ENCODE measurements around the gene SLC4A1AP. TPM values are rescaled to one million over a fixed set of nuclear protein-coding genes. Genes with fewer than 3 reads are reported as not detected.

Gene SLC4A1AP
- polyA plus RNA-seq, 2 of the 4 experiments (the other 2 are of a cell fraction) = 32.6 to 33.0 TPM

DNA sequence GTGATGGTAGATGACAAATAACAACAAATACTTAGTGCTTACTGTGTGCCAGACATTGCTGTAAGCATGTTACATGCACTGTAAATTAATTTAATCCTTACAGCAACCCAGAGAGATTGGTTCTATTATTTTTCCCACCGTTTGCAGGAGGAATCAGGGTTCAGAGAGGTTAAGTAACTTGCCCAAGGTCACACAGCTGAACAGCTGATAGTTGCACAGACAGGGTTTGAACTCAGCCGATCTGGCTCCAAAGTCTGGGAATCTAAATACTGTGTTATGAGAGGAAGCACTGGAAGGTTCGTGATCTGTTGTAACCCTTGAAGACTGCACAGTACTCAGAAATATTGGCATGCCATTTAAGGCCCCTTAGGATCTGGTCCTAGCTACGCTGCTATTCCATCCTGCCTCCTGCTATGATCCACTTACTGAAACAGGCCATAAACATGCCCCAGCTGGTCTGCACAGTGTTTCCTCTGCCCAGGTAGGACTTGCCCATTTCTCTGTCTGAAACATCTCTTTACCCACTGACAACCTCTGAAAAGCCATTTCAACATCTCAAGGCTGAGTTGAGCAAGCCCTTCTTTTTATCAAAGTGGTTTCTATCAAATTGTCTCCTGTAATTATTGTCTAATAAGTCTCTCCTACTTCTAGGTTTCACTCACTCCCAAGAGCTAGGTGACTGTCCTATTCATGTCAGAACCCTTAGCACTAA, 67.4 kb downstream of the SLC4A1AP start:
- H3K27ac ChIP-seq = peak overlapping the region; percentile 23 to 46; a peak in 4 of 6 replicates
- DNase-seq (ENCODE audit: low read depth in 1 of 2, low spot score in 1 of 2) = no peak
- TF ChIP-seq HDAC2 (IDR thresholded peaks at IDR 0.05) = no peak
- TF ChIP-seq, protein P1, sequence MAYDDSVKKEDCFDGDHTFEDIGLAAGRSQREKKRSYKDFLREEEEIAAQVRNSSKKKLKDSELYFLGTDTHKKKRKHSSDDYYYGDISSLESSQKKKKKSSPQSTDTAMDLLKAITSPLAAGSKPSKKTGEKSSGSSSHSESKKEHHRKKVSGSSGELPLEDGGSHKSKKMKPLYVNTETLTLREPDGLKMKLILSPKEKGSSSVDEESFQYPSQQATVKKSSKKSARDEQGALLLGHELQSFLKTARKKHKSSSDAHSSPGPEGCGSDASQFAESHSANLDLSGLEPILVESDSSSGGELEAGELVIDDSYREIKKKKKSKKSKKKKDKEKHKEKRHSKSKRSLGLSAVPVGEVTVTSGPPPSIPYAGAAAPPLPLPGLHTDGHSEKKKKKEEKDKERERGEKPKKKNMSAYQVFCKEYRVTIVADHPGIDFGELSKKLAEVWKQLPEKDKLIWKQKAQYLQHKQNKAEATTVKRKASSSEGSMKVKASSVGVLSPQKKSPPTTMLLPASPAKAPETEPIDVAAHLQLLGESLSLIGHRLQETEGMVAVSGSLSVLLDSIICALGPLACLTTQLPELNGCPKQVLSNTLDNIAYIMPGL (CRISPR knock-in tag; IDR thresholded peaks at IDR 0.05; ENCODE audit: borderline replicate concordance) = no peak
- TF ChIP-seq HOXB5 (CRISPR knock-in tag; IDR thresholded peaks at IDR 0.05) = no peak
- TF ChIP-seq CHD2 (IDR thresholded peaks at IDR 0.05; ENCODE audit: low read length, partially characterized antibody) = no peak
- TF ChIP-seq FOXS1 (CRISPR knock-in tag; IDR thresholded peaks at IDR 0.05) = no peak
- peak; percentile 46 to 60; a peak in 3 of 4 replicates for TF ChIP-seq CEBPB (IDR thresholded peaks at IDR 0.05)
- 0 out of 5 replicates have a peak, but pooled peaks of 1 of the 2 experiments have one; percentile 28 for TF ChIP-seq JUN (IDR thresholded peaks at IDR 0.05)
- TF ChIP-seq BHLHE40 (IDR thresholded peaks at IDR 0.05; ENCODE audit: low read depth, low read length) = no peak
- TF ChIP-seq KDM1A (IDR thresholded peaks at IDR 0.05; ENCODE audit: low read depth) = peak; percentile 65; the same call in 1 of the 2 replicates
- no peak for TF ChIP-seq ESRRA (IDR thresholded peaks at IDR 0.05; ENCODE audit: borderline replicate concordance, low read length)
- no peak for TF ChIP-seq NR3C1 (IDR thresholded peaks at IDR 0.05)
- no peak for TF ChIP-seq NFE2L2 (conservative IDR thresholded peaks at IDR 0.05; ENCODE audit: low read length)
- TF ChIP-seq HOXB13 (CRISPR knock-in tag; IDR thresholded peaks at IDR 0.05; ENCODE audit: low read depth) = no peak
- TF ChIP-seq EHF (CRISPR knock-in tag; IDR thresholded peaks at IDR 0.05) = no peak
- peak; percentile 81 for TF ChIP-seq ZFP36 (IDR thresholded peaks at IDR 0.05; ENCODE audit: borderline replicate concordance, partially characterized antibody)
- no peak for TF ChIP-seq RFX5 (IDR thresholded peaks at IDR 0.05)
- TF ChIP-seq RARB (CRISPR knock-in tag; IDR thresholded peaks at IDR 0.05) = no peak
- H3K4me2 ChIP-seq = no peak overlapping the region
- H3K4me3 ChIP-seq = no peak overlapping the region
- ATAC-seq = no peak
- peaks cover 5% of the 10 kb centered on the region; the same call in 1 of the 3 replicates for H3K4me1 ChIP-seq
- H3K9me3 ChIP-seq = no peaks in the 10 kb centered on the region
- no peak for FAIRE-seq
- ChIA-PET CTCF (interaction anchor here (0.6 to 3.1 kb wide), 5 partner anchors 8 to 1037 kb away, joined by 3 to 22 read pairs (median 3); no protein-coding TSS in a partner anchor), POLR2A (no interaction called here)
- 62% methylated on average over 4 of the region's 4 CpGs for WGBS (ENCODE audit: missing lambda C conversion rate)

DNA sequence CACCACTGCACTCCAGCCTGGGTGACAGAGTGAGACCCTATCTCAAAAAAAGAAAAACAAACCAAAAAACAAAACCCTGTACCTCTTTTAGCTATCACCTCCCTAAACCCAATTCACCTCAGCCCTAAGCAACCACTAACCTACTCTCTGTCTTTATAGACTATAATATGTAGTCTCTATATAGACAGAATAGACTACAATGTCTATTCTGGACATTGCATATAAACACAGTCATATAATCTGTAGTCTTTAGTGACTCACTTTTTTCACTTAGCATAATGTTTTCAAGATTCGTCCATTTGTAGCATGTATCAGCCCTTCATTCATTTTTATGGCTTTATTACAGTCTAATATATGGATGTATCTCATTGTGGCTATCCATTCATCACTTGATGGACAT, 70.6 kb downstream of the SLC4A1AP start:
- FAIRE-seq (no peak), ATAC-seq (no peak), DNase-seq (ENCODE audit: low read depth in 1 of 2, low spot score in 1 of 2) (no peak)
- 60% methylated on average over 1 of the region's 1 CpG for WGBS (ENCODE audit: missing lambda C conversion rate)
- ChIA-PET POLR2A (no interaction called here), CTCF (no interaction called here)
- peaks cover 4% of the 10 kb centered on the region; the same call in 1 of the 3 replicates for H3K9me3 ChIP-seq
- H3K4me2 ChIP-seq = no peak overlapping the region
- TF ChIP-seq, protein P2, sequence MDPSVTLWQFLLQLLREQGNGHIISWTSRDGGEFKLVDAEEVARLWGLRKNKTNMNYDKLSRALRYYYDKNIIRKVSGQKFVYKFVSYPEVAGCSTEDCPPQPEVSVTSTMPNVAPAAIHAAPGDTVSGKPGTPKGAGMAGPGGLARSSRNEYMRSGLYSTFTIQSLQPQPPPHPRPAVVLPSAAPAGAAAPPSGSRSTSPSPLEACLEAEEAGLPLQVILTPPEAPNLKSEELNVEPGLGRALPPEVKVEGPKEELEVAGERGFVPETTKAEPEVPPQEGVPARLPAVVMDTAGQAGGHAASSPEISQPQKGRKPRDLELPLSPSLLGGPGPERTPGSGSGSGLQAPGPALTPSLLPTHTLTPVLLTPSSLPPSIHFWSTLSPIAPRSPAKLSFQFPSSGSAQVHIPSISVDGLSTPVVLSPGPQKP (IDR thresholded peaks at IDR 0.05; ENCODE audit: low read depth, low read length) = no peak
- TF ChIP-seq CHD4 (IDR thresholded peaks at IDR 0.05; ENCODE audit: borderline replicate concordance) (no peak), BHLHE40 (IDR thresholded peaks at IDR 0.05; ENCODE audit: low read depth, low read length) (no peak), TP53 (CRISPR knock-in tag; IDR thresholded peaks at IDR 0.05) (no peak), KDM1A (IDR thresholded peaks at IDR 0.05; ENCODE audit: low read depth) (no peak), CHD2 (IDR thresholded peaks at IDR 0.05; ENCODE audit: low read length, partially characterized antibody) (no peak), GATA3 (IDR thresholded peaks at IDR 0.05; ENCODE audit: borderline replicate concordance) (no peak), PHF8 (IDR thresholded peaks at IDR 0.05; ENCODE audit: borderline replicate concordance, low read depth) (no peak)
- TF ChIP-seq, protein P3, sequence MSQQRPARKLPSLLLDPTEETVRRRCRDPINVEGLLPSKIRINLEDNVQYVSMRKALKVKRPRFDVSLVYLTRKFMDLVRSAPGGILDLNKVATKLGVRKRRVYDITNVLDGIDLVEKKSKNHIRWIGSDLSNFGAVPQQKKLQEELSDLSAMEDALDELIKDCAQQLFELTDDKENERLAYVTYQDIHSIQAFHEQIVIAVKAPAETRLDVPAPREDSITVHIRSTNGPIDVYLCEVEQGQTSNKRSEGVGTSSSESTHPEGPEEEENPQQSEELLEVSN (IDR thresholded peaks at IDR 0.05; ENCODE audit: borderline replicate concordance, low read depth) = no peak
- H3K4me3 ChIP-seq = no peak overlapping the region
- H3K27ac ChIP-seq = no peak overlapping the region; a peak in 1 of 6 replicates
- peaks cover 17% of the 10 kb centered on the region for H3K4me1 ChIP-seq
